Thymus (tissue), 11 donors: Measurements from ENCODE around the gene UBR4. TPM values are rescaled to one million over a fixed set of nuclear protein-coding genes. Genes with fewer than 3 reads are reported as not detected.

Source experiments
- DNase-seq, 9 donors: peaks; one replicate each; pipeline ENCODE4 v3.0.0-alpha.2; 2013; ENCODE audit warnings: low spot score in 9 of 9, low read depth in 6 of 9, missing footprints in 1 of 9
- H3K27ac ChIP-seq, 2 donors: one replicate each; pipeline ENCODE4 v1.5.1; 2013; ENCODE audit warnings: control low read depth in 1 of 2, low read depth in 1 of 2, low read length in 1 of 2, mild to moderate bottlenecking in 1 of 2, moderate library complexity in 1 of 2
- H3K27me3 ChIP-seq, 2 donors: one replicate each; pipeline ENCODE4 v1.5.1; 2013; ENCODE audit warnings: low read length in 1 of 2; ENCODE audit not compliant: control insufficient read depth in 2 of 2, insufficient read depth in 1 of 2
- H3K36me3 ChIP-seq, 2 donors: one replicate each; pipeline ENCODE4 v1.5.1; 2013; ENCODE audit warnings: low read length in 1 of 2, mild to moderate bottlenecking in 1 of 2, moderate library complexity in 1 of 2; ENCODE audit not compliant: control insufficient read depth in 2 of 2, insufficient read depth in 2 of 2
- H3K4me1 ChIP-seq, 2 donors: one replicate each; pipeline ENCODE4 v1.5.1; 2013; ENCODE audit warnings: low read length in 2 of 2; ENCODE audit not compliant: control insufficient read depth in 2 of 2, insufficient read depth in 2 of 2
- H3K4me3 ChIP-seq, 2 donors: one replicate each; pipeline ENCODE4 v1.5.1; 2013; ENCODE audit warnings: low read length in 2 of 2, control low read depth in 1 of 2, mild to moderate bottlenecking in 1 of 2
- H3K9me3 ChIP-seq, 2 donors: one replicate each; pipeline ENCODE4 v1.5.1; 2013; ENCODE audit warnings: low read length in 1 of 2, mild to moderate bottlenecking in 1 of 2; ENCODE audit not compliant: control insufficient read depth in 2 of 2, insufficient read depth in 1 of 2
- WGBS: extraction: QIAGEN DNeasy Blood & Tissue Kit; methylation state at CpG from one replicate; pipeline ENCODE4 v1.1.7; 2013; 5-methylcytosine and 5-hydroxymethylcytosine counted together
- polyA plus RNA-seq: library from polyadenylated mRNA; stranded (reverse); fragments of 200-250 nt; gene quantifications from one replicate; pipeline ENCODE4 v1.2.3, GENCODE V29; 2013
- total RNA-seq: library from RNA; stranded (reverse); fragments of 120-200 nt; gene quantifications from one replicate; pipeline ENCODE4 v1.2.4, GENCODE V29; 2013
- donor health status: healthy.

The UBR4 gene
- total and polyA plus RNA-seq, 2 donors: 38.3 to 165 TPM

DNA sequence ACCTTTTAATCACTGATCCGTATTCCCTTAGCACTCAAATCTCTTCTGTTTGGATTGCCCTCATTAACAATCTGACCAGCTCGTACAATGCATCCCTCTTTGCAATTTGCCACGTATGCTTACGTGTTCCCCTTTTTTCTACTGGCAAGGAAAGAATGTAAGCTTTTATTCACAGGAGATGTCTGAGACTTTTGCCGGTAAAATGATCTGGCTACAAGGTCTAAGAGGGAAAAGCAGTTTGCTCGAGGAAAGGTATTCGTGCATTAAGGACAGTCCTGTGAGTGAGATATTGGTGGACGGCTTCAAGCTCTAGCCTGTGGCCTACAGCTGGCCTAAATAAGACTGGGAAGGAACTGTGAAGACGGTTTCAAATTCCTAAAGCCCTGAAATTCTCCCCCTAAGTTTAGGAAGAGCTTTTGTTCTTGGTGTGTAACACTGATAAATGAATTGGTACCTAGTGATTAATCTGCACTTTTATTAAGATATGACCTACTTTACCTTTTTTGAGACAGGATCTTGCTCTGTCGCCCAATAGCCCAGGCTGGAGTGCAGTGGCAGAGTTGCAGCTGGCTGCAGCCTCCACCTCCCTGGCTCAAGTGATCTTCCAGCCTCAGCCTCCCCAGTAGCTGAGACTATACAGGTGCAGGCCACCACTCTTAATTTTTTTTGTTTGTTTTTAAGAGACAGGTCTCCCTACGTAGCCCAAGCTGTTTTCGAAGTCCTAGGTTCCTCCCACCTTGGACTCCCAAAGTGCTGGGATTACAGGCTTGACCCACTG, 895 bp upstream of the UBR4 start:
- DNase-seq: peak in 3 of 9 donors; percentile 2 to 4 (median 2)
- Histone ChIP-seq H3K9me3 (no peaks in the 10 kb centered on the region), H3K4me1 (peaks cover 12 to 14% of the 10 kb centered on the region in 2 donors)

DNA sequence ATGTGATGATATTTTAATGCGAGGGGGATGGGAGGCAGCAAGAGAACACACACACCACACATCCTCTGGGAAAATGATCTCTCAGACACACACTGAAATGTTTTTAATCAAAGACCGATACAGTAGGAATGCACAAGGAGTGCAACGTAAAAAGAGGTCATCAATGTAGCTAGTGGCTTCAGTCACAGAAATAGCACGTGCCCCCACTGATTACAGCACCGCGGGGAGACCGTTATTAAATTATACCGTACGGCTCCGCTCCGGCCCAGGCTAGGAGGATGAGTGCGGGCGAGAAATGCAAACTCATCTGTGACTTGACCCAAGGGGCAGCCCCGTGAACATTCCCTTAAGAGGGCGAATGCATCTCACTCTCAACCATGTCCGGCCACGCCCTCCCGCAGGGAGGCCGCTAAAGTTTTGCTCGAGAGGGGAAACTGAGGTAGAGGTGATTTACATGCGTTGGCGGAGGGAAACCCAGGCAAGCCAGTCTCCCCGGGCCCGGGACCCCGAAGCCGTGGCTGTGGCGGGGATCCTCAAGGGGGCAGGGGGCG, 552 bp downstream of the UBR4 start:
- Histone ChIP-seq H3K9me3 (no peaks in the 10 kb centered on the region), H3K27me3 (no peaks in the 10 kb centered on the region), H3K36me3 (peaks cover 0 to 7% of the 10 kb centered on the region in 2 donors), H3K27ac (peak overlapping the region; percentile 89 to 98), H3K4me1 (peaks cover 12 to 14% of the 10 kb centered on the region in 2 donors), H3K4me3 (peak overlapping the region; percentile 96 to 99)
- WGBS: under 1% methylated on average over 28 of the region's 28 CpGs
- peak in 7 of 9 donors; percentile 11 to 36 (median 30) for DNase-seq

More for the DNA sequence above, 895 bp upstream of the UBR4 start:
- Histone ChIP-seq H3K4me3 (peak overlapping the region; percentile 96 to 99), H3K27me3 (no peaks in the 10 kb centered on the region), H3K27ac (peak overlapping the region; percentile 89 to 98), H3K36me3 (peaks cover 3 to 7% of the 10 kb centered on the region in 2 donors)
- 23% methylated on average over 12 of the region's 12 CpGs for WGBS

- 45% methylated on average over 8 of the region's 8 CpGs for WGBS
These were observed 1.2 kb downstream of the UBR4 start for GRCh38 chr1:19208710-19209438.

DNA sequence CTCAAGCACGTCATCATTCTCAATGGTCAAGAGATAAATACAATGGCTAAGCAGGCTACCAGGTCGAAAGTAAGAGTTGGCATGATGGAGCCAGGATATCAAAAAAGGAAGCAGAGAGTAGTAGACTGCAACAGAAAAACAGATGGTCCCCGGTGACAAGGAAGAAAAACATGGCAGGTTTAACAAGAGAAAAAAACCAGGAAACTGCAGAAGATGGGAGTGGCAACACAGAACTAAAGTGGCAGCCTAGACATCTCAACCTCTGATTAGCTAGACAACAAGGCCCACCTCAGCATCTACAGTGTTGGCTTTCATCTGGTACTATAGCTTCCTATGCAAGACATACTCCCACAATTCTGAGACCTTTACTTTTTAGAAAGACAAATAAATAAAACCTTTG, 3.1 kb downstream of the UBR4 start:
- Histone ChIP-seq H3K27ac (no peak overlapping the region), H3K4me3 (no peak overlapping the region), H3K27me3 (no peaks in the 10 kb centered on the region), H3K9me3 (no peaks in the 10 kb centered on the region), H3K36me3 (no peaks in the 10 kb centered on the region), H3K4me1 (peaks cover 12 to 14% of the 10 kb centered on the region in 2 donors)
- DNase-seq: no peak
- WGBS: 60% methylated on average over 3 of the region's 3 CpGs

More at GRCh38 chr1:19208710-19209438, 1.2 kb downstream of the UBR4 start:
- Histone ChIP-seq H3K9me3 (no peaks in the 10 kb centered on the region), H3K4me1 (peaks cover 12 to 14% of the 10 kb centered on the region in 2 donors), H3K27ac (peak overlapping the region; percentile 89 to 98), H3K4me3 (peak overlapping the region; percentile 96 to 99), H3K27me3 (no peaks in the 10 kb centered on the region), H3K36me3 (peaks cover 0 to 7% of the 10 kb centered on the region in 2 donors)
- DNase-seq: peak in 1 of 9 donors; percentile 3

GRCh38 chr1:19205845-19206244, 4.2 kb downstream of the UBR4 start:
- Histone ChIP-seq H3K27me3 (no peaks in the 10 kb centered on the region), H3K4me1 (peaks cover 6 to 8% of the 10 kb centered on the region in 2 donors), H3K4me3 (no peak overlapping the region), H3K27ac (no peak overlapping the region), H3K36me3 (peaks cover 2 to 8% of the 10 kb centered on the region in 2 donors), H3K9me3 (no peaks in the 10 kb centered on the region)
- DNase-seq: no peak
- 98% methylated on average over 5 of the region's 5 CpGs for WGBS

GRCh38 chr1:19205403-19205802, 4.7 kb downstream of the UBR4 start:
- WGBS: 96% methylated on average over 1 of the region's 1 CpG
- H3K9me3 ChIP-seq: no peaks in the 10 kb centered on the region
- no peak for DNase-seq
- no peaks in the 10 kb centered on the region for H3K27me3 ChIP-seq
- H3K27ac ChIP-seq: no peak overlapping the region
- no peak overlapping the region for H3K4me3 ChIP-seq
- H3K36me3 ChIP-seq: peaks cover 4 to 12% of the 10 kb centered on the region in 2 donors
- peaks cover 4 to 7% of the 10 kb centered on the region in 2 donors for H3K4me1 ChIP-seq

GRCh38 chr1:19204446-19205266, 5.4 kb downstream of the UBR4 start:
- peaks cover 4 to 7% of the 10 kb centered on the region in 2 donors for H3K4me1 ChIP-seq
- no peak overlapping the region for H3K27ac ChIP-seq
- peaks cover 7 to 19% of the 10 kb centered on the region in 2 donors for H3K36me3 ChIP-seq
- H3K4me3 ChIP-seq: no peak overlapping the region
- no peaks in the 10 kb centered on the region for H3K9me3 ChIP-seq
- DNase-seq: no peak
- H3K27me3 ChIP-seq: no peaks in the 10 kb centered on the region
- WGBS: 94% methylated on average over 6 of the region's 6 CpGs

DNA sequence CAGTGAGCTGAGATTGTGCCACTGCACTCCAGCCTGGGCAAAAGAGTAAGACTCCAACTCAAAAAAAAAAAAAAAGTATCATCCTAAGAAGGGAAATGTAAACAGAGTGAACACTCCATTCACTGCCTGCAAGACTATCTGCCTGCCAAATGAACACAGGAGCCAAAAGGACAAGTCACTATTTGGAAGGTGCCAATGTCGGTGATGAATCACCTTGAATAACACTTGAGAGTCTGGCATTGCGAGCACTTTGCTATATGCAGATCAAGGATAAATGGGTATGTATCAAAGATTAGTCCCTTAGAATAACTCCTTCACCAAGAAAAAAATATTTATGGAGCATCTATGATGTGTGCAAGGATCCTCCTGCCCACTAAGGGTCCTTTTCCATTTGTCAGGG, 6.6 kb downstream of the UBR4 start:
- WGBS: 97% methylated on average over 2 of the region's 2 CpGs

More for the DNA sequence above, 6.6 kb downstream of the UBR4 start:
- H3K9me3 ChIP-seq: no peaks in the 10 kb centered on the region
- no peaks in the 10 kb centered on the region for H3K27me3 ChIP-seq
- peaks cover 1 to 4% of the 10 kb centered on the region in 2 donors for H3K4me1 ChIP-seq
- H3K4me3 ChIP-seq: no peak overlapping the region
- no peak overlapping the region for H3K27ac ChIP-seq
- peaks cover 18 to 31% of the 10 kb centered on the region in 2 donors for H3K36me3 ChIP-seq
- DNase-seq: no peak
